VCaP (cell line): ENCODE results near the gene PPP1R11.

ENCODE experiments used
- H3K27ac ChIP-seq: fragments of 450-650 bp; 2 replicates; pipeline ENCODE4 v1.5.1; 2017
- TF ChIP-seq, protein P1 (sequence below): fragments of 450-650 bp; conservative IDR thresholded peaks from 2 replicates; pipeline ENCODE4 v1.5.1; 2017; ENCODE audit warnings: mild to moderate bottlenecking, moderate library complexity

PPP1R11 gene

DNA sequence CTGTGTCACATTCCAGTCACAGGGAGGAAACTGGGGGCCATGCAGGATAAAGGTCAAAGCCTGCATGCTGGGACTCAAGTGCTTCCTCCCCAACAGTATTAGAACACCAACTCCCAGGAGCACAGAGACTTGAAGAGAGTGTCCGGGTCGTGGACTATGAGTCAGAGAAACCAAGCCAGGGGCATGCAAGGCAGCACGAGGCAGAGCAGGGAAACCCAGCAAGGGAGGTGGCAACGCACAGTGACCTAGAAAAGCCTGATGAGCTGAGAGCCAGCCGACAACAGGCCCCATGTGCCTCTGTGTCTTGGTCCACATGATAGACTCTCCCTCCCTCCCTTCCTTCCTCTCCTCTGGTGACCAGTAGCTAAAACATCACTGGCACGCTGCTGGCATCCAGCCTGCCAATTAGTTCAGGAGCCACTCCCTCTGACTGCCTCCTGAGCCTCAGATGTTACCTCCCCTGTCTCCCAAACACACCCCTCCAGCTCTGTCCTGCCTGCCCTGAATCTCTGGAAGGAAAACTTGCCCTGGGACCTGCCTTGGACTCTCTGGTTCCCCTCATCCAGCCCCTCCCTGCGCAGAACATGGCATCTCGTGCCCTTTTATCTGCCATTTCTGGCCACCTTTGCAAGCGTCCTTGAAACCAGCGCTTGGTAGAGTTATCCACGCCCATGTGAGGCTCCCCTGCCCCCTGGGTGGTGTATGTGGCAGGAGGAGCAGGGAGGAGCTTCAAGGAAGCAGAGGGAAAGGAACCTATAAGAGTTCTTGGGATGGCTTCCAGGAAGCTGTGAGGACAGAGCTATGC lies 24.8 kb downstream of the PPP1R11 start:
- TF ChIP-seq, protein P1, sequence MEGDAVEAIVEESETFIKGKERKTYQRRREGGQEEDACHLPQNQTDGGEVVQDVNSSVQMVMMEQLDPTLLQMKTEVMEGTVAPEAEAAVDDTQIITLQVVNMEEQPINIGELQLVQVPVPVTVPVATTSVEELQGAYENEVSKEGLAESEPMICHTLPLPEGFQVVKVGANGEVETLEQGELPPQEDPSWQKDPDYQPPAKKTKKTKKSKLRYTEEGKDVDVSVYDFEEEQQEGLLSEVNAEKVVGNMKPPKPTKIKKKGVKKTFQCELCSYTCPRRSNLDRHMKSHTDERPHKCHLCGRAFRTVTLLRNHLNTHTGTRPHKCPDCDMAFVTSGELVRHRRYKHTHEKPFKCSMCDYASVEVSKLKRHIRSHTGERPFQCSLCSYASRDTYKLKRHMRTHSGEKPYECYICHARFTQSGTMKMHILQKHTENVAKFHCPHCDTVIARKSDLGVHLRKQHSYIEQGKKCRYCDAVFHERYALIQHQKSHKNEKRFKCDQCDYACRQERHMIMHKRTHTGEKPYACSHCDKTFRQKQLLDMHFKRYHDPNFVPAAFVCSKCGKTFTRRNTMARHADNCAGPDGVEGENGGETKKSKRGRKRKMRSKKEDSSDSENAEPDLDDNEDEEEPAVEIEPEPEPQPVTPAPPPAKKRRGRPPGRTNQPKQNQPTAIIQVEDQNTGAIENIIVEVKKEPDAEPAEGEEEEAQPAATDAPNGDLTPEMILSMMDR, result no peak
- no peak overlapping the region for H3K27ac ChIP-seq

DNA sequence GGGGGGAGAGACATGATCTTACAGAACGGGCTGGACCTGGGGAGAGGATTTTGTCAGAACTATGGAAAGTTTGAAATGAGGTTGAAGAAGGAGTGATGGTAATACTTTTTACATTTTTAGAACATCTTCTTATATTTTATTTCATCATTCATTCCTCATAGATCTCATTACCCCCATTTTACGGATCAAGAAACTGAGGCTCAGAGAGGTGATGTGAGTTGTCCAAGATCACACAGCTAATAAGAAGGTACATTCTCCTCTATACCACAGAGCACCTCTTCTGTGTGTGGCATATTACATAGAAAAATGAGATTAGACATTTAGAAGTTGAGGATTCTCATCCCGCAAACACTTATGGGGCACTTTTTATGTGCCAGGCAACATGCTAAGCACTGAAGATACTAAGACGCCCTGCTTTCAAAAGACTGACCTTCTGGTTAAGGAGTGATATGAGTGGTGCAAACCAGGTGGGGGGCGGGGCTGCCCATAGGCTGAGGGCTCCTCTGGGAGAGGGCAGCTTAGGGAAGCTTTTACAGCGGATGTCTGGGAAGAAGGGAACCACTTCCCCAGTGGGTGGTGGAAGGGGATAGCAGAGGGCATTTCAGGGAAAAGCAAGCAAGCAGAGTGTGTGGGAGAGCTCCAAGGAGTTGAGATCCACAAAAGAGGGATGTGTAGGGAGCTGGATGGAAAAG lies 26.0 kb downstream of the PPP1R11 start:
- TF ChIP-seq, protein P1, result no peak

DNA sequence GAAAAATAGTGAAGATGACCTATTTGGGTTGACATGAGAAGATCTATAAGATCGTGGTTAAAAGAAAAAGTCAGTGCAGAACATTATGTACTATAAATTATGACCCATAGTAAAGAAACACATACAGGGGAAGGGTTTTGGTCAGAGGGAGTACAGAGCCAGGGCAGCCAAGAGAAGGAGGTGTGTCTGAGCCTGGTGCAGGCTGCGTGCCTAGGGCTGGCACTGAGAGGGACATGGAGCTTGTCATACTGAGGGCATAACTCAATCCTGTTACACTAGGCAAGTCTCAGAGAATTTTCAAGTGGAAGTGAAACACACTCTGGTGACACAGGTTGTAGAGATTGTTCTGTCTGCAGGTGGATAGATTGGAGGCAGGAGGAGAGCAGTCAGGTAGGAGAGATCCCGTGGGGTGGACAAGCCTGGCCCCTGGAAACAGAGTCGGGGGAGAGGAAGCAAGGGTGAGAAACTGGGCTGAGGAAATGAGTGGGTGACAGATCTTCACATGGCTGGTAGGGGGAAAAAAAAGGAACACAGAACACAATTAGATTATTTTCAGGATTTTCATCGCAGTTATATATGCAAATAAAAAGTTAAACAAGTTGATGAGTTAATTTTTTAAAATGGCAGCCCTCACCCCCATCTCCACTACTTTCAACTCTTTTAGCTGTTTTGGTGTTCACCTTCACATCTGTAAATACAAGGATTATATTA lies 27.1 kb downstream of the PPP1R11 start:
- TF ChIP-seq, protein P1, result no peak
- no peak overlapping the region for H3K27ac ChIP-seq

More for the DNA sequence above, 26.0 kb downstream of the PPP1R11 start:
- no peak overlapping the region for H3K27ac ChIP-seq

DNA sequence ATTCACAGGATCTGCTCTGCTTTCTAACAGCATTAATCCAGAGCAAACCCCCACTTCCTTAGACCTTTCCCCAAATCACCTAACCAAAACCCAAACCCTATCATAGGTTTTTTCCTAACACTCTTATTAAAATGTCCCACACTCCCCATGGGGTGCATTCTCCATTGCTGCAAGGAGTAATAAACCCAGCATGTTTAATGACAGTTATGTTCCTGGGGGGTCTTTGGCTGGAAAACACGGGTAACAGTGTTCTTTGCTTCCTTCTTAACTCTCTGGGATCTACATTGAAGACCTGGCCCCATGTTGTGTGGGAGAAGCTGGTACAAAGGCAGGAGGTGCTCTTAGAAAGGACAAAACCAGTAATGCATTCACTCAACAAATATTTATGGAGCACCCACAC lies 29.8 kb downstream of the PPP1R11 start:
- TF ChIP-seq, protein P1, result no peak
- no peak overlapping the region for H3K27ac ChIP-seq

DNA sequence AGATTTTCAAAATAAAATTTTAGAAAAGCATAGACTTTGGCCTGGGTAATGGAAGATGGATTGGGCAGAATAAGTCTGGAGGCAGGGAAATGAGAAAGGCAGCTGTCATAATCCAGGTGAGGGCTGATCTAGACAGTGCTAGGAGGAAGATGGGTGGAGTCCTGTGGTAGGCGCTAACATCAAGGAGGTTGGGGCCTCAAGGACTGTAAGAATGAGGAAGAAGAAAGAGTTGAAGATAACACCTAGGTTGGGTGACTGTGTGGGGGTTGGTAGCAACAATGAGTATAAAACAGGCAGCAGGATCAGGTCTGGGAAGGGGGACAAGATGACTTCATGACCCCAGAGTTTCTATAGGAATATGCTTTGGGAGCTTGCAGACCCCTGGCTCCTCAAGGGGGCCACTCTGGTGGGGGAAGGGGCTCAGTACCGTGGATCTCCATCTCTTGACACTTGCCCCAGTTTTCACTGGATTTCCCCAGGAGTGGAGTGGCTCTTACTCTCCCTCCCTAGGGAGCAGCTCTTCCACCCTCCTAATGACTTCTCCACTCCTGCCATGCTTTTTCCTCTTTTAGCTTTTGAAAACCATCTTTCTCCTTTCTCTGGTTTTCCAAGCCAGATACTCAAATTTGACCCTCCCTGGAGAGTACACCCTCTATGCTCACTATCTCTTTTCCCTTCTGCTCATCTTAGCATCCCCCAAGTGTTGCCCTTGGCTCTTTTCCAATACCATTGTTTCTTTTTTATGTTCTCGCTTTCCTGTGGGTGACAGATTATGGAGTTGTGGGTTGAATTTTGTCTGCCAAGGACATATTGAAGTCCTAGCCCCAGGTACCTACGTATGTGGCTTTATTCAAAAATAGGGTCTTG lies 31.1 kb downstream of the PPP1R11 start:
- TF ChIP-seq, protein P1, result no peak
- H3K27ac ChIP-seq, result no peak overlapping the region

DNA sequence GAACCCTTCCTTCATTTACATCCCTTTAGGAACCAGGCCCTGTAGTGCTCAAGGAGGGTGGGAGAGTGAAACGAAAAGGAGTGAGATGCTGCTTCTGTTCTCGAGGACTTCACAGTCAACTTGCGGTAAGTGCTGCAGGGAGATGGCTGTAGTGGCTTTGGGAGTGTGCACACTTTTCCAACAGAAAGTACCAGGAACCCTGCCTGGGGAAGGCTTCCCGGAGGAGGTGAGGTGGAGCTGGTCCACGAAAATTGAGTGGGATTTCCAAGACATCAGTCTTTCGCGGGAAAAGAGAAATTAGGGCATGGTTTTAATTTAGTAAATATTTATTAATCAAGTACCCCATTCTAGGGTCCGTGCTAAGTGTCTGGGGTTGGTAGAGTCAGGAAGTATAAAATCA lies 33.2 kb downstream of the PPP1R11 start:
- no peak overlapping the region for H3K27ac ChIP-seq
- TF ChIP-seq, protein P1, result no peak
